B cell (primary cell): ENCODE data around the gene OIT3. TPM values are rescaled to one million over a fixed set of nuclear protein-coding genes. Genes with fewer than 3 reads are reported as not detected.

Experiments
- ATAC-seq: fragments of 200-7000 bp; cut with Tn5 transposase; one replicate; pipeline ENCODE4 v1.10.0; 2021; ENCODE audit warnings: low read depth, mild to moderate bottlenecking, moderate number of reproducible peaks, moderate library complexity
- CTCF ChIA-PET: fragments of 350-600 bp; sonication (Branson Sonifier 250); formaldehyde crosslinking; loops from one replicate; lab custom pipeline; 2021; ENCODE audit warnings: antibody characterized with exemption, inconsistent platforms; lab: Charles Lee
- POLR2A ChIA-PET: fragments of 350-600 bp; sonication (Branson Sonifier 250); formaldehyde crosslinking; loops from one replicate; lab custom pipeline; 2021; ENCODE audit warnings: antibody characterized with exemption; lab: Charles Lee
- DNase-seq: peaks from one replicate; pipeline ENCODE4 v3.0.0; 2013
- H2AFZ ChIP-seq: 2 replicates; pipeline ENCODE4 v1.6.1; 2012; ENCODE audit warnings: mild to moderate bottlenecking, low read depth, low read length; ENCODE audit not compliant: insufficient read depth, poor library complexity, severe bottlenecking
- H3K27ac ChIP-seq, 2 donors: 1 replicate in 1 of 2; 2 replicates in 1 of 2; pipeline ENCODE4 v1.5.1; 2012 to 2013; ENCODE audit warnings: low read length in 2 of 2, mild to moderate bottlenecking in 2 of 2, moderate library complexity in 1 of 2
- H3K27me3 ChIP-seq, 4 experiments: fragments of 200-600 bp in 1 of 4; sonication (generic) in 1 of 4; replicated peaks in 1 of 4; 1 replicate in 2 of 4; 2 replicates in 2 of 4; pipeline versions ENCODE4 v1.6.1 to v1.7.0; 2013 to 2016; ENCODE audit warnings: low read length in 3 of 4, mild to moderate bottlenecking in 2 of 4, mixed read lengths in 1 of 4, moderate library complexity in 1 of 4; ENCODE audit not compliant: insufficient read depth in 4 of 4, control insufficient read depth in 3 of 4; ENCODE audit errors: control extremely low read depth in 1 of 4
- H3K36me3 ChIP-seq, 2 experiments: replicated peaks in 1 of 2; 1 replicate in 1 of 2; 2 replicates in 1 of 2; pipeline versions ENCODE4 v1.6.1 to v1.7.1; 2013; ENCODE audit warnings: low read length in 1 of 2; ENCODE audit not compliant: insufficient read depth in 2 of 2, control insufficient read depth in 1 of 2; ENCODE audit errors: control extremely low read depth in 1 of 2, extremely low read depth in 1 of 2
- H3K4me1 ChIP-seq, 2 donors: fragments of 200-600 bp in 1 of 2; sonication (generic) in 1 of 2; 1 replicate in 1 of 2; 2 replicates in 1 of 2; pipeline versions ENCODE4 v1.5.1 to v1.6.1; 2013 to 2017; ENCODE audit warnings: low read length in 2 of 2; ENCODE audit not compliant: control insufficient read depth in 2 of 2, insufficient read depth in 2 of 2
- H3K4me2 ChIP-seq: replicated peaks from 2 replicates; pipeline ENCODE3; 2012; ENCODE audit warnings: mild to moderate bottlenecking, low read depth, low read length; ENCODE audit not compliant: poor library complexity, severe bottlenecking
- H3K4me3 ChIP-seq, 5 experiments: fragments of 200-600 bp in 1 of 5; sonication (generic) in 1 of 5; 1 replicate in 3 of 5; 2 replicates in 2 of 5; pipeline versions ENCODE4 v1.5.1 to v1.7.0; 2011 to 2016; ENCODE audit warnings: low read length in 4 of 5, mild to moderate bottlenecking in 4 of 5, low read depth in 2 of 5, control low read depth in 1 of 5, moderate library complexity in 1 of 5; ENCODE audit not compliant: insufficient read depth in 1 of 5; ENCODE audit errors: control extremely low read depth in 1 of 5, extremely low read depth in 1 of 5
- H3K79me2 ChIP-seq: fragments of 200-600 bp; sonication (generic); one replicate; pipeline ENCODE4 v1.6.0; 2016; ENCODE audit warnings: low read length; ENCODE audit not compliant: control insufficient read depth, insufficient read depth
- H3K9ac ChIP-seq: fragments of 200-600 bp; sonication (generic); 2 replicates; pipeline ENCODE4 v1.6.1; 2017; ENCODE audit warnings: mild to moderate bottlenecking, low read length, moderate library complexity
- H3K9me3 ChIP-seq, 3 donors: one replicate each; pipeline versions ENCODE4 v1.6.1 to v1.7.1; 2013; ENCODE audit warnings: low read length in 2 of 3; ENCODE audit not compliant: control insufficient read depth in 2 of 3, insufficient read depth in 1 of 3; ENCODE audit errors: control extremely low read depth in 1 of 3
- H4K20me1 ChIP-seq: 2 replicates; pipeline ENCODE4 v1.6.0; 2012; ENCODE audit warnings: mild to moderate bottlenecking, low read length; ENCODE audit not compliant: insufficient read depth, control insufficient read depth, poor library complexity, severe bottlenecking
- H3K27ac Mint-ChIP-seq: one replicate; pipeline ENCODE4 v1.8.0; 2021; ENCODE audit warnings: mixed read lengths
- H3K27me3 Mint-ChIP-seq: one replicate; pipeline ENCODE4 v1.8.0; 2021; ENCODE audit warnings: mixed read lengths
- H3K4me1 Mint-ChIP-seq: one replicate; pipeline ENCODE4 v1.8.0; 2021; ENCODE audit warnings: mixed read lengths
- H3K4me3 Mint-ChIP-seq: one replicate; pipeline ENCODE4 v1.8.0; 2021; ENCODE audit warnings: mixed read lengths
- H3K9me3 Mint-ChIP-seq: one replicate; pipeline ENCODE4 v1.8.0; 2022; ENCODE audit warnings: mixed read lengths; ENCODE audit not compliant: insufficient read depth
- EZH2 ChIP-seq: IDR thresholded peaks from 2 replicates; pipeline ENCODE4 v1.6.1; 2012; ENCODE audit warnings: borderline replicate concordance, low read depth, mild to moderate bottlenecking, moderate library complexity, low read length; ENCODE audit not compliant: insufficient read depth, poor library complexity, severe bottlenecking
- WGBS: methylation state at CpG from one replicate; pipeline ENCODE4 v1.1.5; 2013; ENCODE audit warnings: missing lambda C conversion rate; ENCODE audit not compliant: insufficient coverage; 5-methylcytosine and 5-hydroxymethylcytosine counted together
- intact Hi-C: fragments of 100-400 bp; cut with micrococcal nuclease; formaldehyde crosslinking; loops from one replicate; pipeline ENCODE4 v1.10.0; 2022
- polyA plus RNA-seq: library from polyadenylated mRNA; depleted of rRNA; stranded (reverse); fragments of >200 nt; gene quantifications from 2 replicates; pipeline ENCODE4 v1.2.3, GENCODE V29; 2012
- total RNA-seq, 2 donors: library from RNA; stranded (reverse); fragments of 120-200 nt in 1 of 2; gene quantifications; 1 replicate in 1 of 2; 2 replicates in 1 of 2; pipeline versions ENCODE4 v1.2.3 to v1.2.4, GENCODE V29; 2013 to 2022
- TF ChIP-seq, protein P1 (sequence below): fragments of 200-600 bp; IDR thresholded peaks from one replicate; pipeline ENCODE4 v1.8.0; 2022; ENCODE audit warnings: antibody characterized with exemption, mild to moderate bottlenecking

Gene OIT3
- total and polyA plus RNA-seq, 2 donors (not counting 1 experiment from before 2014, with no cell fraction given): 0.04 TPM; not detected in 1

DNA sequence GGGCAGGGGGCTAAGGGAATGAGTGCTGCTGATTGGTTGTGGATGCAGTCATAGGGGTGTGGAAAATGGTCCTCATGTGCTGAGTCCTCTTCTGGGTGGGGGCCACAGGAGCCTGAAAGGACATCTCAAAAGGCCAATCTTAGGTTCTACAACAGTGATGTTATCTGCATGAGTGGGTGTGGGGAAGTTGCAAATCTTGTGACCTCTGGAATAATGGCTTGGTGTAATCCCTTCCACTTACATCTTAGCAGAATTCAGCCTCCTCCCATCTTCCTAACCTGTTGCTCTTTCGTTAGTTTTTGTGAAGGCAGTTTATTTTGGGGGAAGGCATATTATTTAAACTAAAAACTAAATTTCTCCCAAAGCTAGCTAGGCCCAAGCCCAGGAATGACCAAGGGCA is 42.0 kb upstream of the OIT3 start:
- no peaks in the 10 kb centered on the region for H3K27me3 Mint-ChIP-seq
- ATAC-seq (no peak), DNase-seq (no peak)
- no peaks in the 10 kb centered on the region for H3K36me3 ChIP-seq
- no peaks in the 10 kb centered on the region for H3K27me3 ChIP-seq
- H3K27ac Mint-ChIP-seq: no peak overlapping the region
- no peaks in the 10 kb centered on the region for H4K20me1 ChIP-seq
- no peak overlapping the region for H3K27ac ChIP-seq
- no peaks in the 10 kb centered on the region for H3K79me2 ChIP-seq
- no peaks in the 10 kb centered on the region for H3K4me1 ChIP-seq
- intact Hi-C loops: no loop called here
- TF ChIP-seq, protein P1, sequence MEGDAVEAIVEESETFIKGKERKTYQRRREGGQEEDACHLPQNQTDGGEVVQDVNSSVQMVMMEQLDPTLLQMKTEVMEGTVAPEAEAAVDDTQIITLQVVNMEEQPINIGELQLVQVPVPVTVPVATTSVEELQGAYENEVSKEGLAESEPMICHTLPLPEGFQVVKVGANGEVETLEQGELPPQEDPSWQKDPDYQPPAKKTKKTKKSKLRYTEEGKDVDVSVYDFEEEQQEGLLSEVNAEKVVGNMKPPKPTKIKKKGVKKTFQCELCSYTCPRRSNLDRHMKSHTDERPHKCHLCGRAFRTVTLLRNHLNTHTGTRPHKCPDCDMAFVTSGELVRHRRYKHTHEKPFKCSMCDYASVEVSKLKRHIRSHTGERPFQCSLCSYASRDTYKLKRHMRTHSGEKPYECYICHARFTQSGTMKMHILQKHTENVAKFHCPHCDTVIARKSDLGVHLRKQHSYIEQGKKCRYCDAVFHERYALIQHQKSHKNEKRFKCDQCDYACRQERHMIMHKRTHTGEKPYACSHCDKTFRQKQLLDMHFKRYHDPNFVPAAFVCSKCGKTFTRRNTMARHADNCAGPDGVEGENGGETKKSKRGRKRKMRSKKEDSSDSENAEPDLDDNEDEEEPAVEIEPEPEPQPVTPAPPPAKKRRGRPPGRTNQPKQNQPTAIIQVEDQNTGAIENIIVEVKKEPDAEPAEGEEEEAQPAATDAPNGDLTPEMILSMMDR: no peak
- no peak overlapping the region for H3K4me3 ChIP-seq
- ChIA-PET POLR2A (no interaction called here), CTCF (interaction anchor here (1.2 kb wide), 1 partner anchor 17 kb away, joined by 3 read pairs; no protein-coding TSS in a partner anchor)
- WGBS: no CpG with 5 or more reads among the region's 1 CpG
- H3K9me3 Mint-ChIP-seq: no peaks in the 10 kb centered on the region
- no peak overlapping the region for H3K4me3 Mint-ChIP-seq
- no peaks in the 10 kb centered on the region for H3K4me1 Mint-ChIP-seq
- H2AFZ ChIP-seq: no peak overlapping the region
- H3K9me3 ChIP-seq: peaks cover 2 to 6% (median 3%) of the 10 kb centered on the region in 3 donors
- no peak overlapping the region for H3K9ac ChIP-seq
- H3K4me2 ChIP-seq: no peak overlapping the region

DNA sequence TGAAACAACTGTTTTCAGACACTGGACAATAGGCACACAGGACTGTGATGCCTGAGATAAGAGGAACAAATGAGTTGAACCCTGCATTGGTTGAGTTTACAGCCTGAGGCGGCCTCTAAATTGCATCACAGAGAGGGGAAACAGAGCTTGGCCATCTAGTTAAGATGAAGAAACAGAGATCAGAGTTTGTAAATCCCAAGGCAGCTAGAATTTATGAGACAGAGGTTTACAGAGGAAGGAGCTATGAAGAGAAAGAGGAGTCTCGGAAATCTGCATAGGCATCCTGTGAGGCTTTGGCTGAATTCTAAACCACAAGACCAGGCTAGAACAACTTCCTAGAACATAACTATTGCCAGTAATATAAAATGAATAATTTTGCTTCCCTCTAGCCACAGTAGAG is 41.0 kb upstream of the OIT3 start:
- H3K4me2 ChIP-seq: no peak overlapping the region
- H3K36me3 ChIP-seq: no peaks in the 10 kb centered on the region
- ChIA-PET POLR2A (no interaction called here), CTCF (no interaction called here)
- no peaks in the 10 kb centered on the region for H3K4me1 ChIP-seq
- H3K4me3 ChIP-seq: no peak overlapping the region
- Mint-ChIP-seq H3K9me3 (no peaks in the 10 kb centered on the region), H3K27ac (no peak overlapping the region), H3K27me3 (no peaks in the 10 kb centered on the region), H3K4me3 (no peak overlapping the region), H3K4me1 (no peaks in the 10 kb centered on the region)
- no peak overlapping the region for H3K27ac ChIP-seq
- H3K9me3 ChIP-seq: peaks cover 2 to 6% (median 3%) of the 10 kb centered on the region in 3 donors
- TF ChIP-seq, protein P1: no peak
- no peak for TF ChIP-seq EZH2
- no peaks in the 10 kb centered on the region for H4K20me1 ChIP-seq
- no peaks in the 10 kb centered on the region for H3K79me2 ChIP-seq
- intact Hi-C loops: no loop called here
- no peak overlapping the region for H3K9ac ChIP-seq
- no peak overlapping the region for H2AFZ ChIP-seq
- DNase-seq (no peak), ATAC-seq (no peak)
- WGBS: 67% methylated on average over 1 of the region's 2 CpGs
- H3K27me3 ChIP-seq: no peaks in the 10 kb centered on the region
